Keratinocyte (primary cell): ENCODE data around the gene RILPL2.

Source experiments
- EZH2 ChIP-seq: IDR thresholded peaks from one replicate; pipeline ENCODE4 v1.6.1; 2012; ENCODE audit warnings: inconsistent platforms, mild to moderate bottlenecking, low read length, moderate library complexity
- TF ChIP-seq, protein P1 (sequence below), 3 experiments: IDR thresholded peaks in 1 of 3; conservative IDR thresholded peaks in 1 of 3; optimal IDR thresholded peaks in 1 of 3; 2 replicates in 2 of 3; 3 replicates in 1 of 3; pipeline versions ENCODE3 to v1.5.1; 2011; ENCODE audit warnings: low read length in 3 of 3, mild to moderate bottlenecking in 3 of 3, moderate library complexity in 2 of 3, control low read depth in 1 of 3, inconsistent platforms in 1 of 3; ENCODE audit not compliant: insufficient read depth in 2 of 3; ENCODE audit errors: extremely low read depth in 1 of 3

DNA sequence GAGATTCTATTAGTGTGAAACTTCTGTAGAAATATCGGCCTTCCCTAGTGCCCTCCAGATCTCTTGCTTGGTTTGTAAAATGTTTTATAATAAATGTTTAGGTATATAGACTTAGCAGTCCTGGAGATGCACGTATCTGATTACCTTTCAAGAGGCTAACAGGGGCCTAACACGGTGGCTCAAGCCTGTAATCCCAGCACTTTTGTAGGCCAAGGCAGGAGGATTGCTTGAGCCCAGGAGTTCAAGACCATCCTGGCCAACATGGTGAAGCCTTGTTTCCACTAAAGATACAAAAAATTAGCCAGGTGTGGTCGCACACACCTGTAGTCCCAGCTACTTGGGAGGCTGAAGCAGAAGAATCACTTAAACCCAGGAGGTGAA is 9.8 kb upstream of the RILPL2 start:
- TF ChIP-seq, protein P1, sequence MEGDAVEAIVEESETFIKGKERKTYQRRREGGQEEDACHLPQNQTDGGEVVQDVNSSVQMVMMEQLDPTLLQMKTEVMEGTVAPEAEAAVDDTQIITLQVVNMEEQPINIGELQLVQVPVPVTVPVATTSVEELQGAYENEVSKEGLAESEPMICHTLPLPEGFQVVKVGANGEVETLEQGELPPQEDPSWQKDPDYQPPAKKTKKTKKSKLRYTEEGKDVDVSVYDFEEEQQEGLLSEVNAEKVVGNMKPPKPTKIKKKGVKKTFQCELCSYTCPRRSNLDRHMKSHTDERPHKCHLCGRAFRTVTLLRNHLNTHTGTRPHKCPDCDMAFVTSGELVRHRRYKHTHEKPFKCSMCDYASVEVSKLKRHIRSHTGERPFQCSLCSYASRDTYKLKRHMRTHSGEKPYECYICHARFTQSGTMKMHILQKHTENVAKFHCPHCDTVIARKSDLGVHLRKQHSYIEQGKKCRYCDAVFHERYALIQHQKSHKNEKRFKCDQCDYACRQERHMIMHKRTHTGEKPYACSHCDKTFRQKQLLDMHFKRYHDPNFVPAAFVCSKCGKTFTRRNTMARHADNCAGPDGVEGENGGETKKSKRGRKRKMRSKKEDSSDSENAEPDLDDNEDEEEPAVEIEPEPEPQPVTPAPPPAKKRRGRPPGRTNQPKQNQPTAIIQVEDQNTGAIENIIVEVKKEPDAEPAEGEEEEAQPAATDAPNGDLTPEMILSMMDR (optimal IDR thresholded peaks at IDR 0.05 in 1 of 3, IDR thresholded peaks at IDR 0.05 in 1 of 3, conservative IDR thresholded peaks at IDR 0.05 in 1 of 3; ENCODE audit: extremely low read depth in 1 of 3, insufficient read depth in 2 of 3, low read length in 3 of 3), result no peak
- no peak for TF ChIP-seq EZH2
